Endothelial cell of umbilical vein (primary cell): ENCODE data around the gene KANK2. TPM values are rescaled to one million over a fixed set of nuclear protein-coding genes. Genes with fewer than 3 reads are reported as not detected.

Experiments
- BruUV-seq: library from RNA; stranded (reverse); fragments of 400-500 nt; replicated peaks from 2 replicates; lab custom pipeline; 2021; lab: Mats Ljungman, UMichigan
- CTCF ChIA-PET: fragments of 300-600, 350-600 bp; sonication (Branson Sonifier 250); formaldehyde crosslinking; loops from one replicate; lab custom pipeline; 2021; ENCODE audit warnings: antibody characterized with exemption, inconsistent platforms; lab: Charles Lee
- POLR2A ChIA-PET: fragments of 300-600, 350-600 bp; sonication (Branson Sonifier 250); formaldehyde crosslinking; loops from one replicate; lab custom pipeline; 2021; ENCODE audit warnings: antibody characterized with exemption, inconsistent platforms; lab: Charles Lee
- DNase-seq: peaks from one replicate; pipeline ENCODE4 v3.0.0-alpha.2; 2011; ENCODE audit warnings: low read depth, low spot score
- FAIRE-seq: peaks from 2 replicates; lab custom pipeline; 2011; peaks lifted over from hg19 to GRCh38; lab: Jason Lieb, UNC
- H2AFZ ChIP-seq: 2 replicates; pipeline ENCODE4 v1.6.0; 2012; ENCODE audit warnings: low read depth, low read length, control low read depth, inconsistent platforms
- H3K27ac ChIP-seq: 2 replicates; pipeline ENCODE4 v1.5.1; 2011; ENCODE audit warnings: low read depth, mild to moderate bottlenecking, control low read depth, low read length, moderate library complexity; ENCODE audit not compliant: insufficient read depth
- H3K27me3 ChIP-seq, 2 experiments: 2 replicates each; pipeline versions ENCODE4 v1.6.0 to v1.6.1; 2011; ENCODE audit warnings: low read length in 2 of 2, mixed read lengths in 1 of 2; ENCODE audit not compliant: control insufficient read depth in 2 of 2, insufficient read depth in 2 of 2
- H3K36me3 ChIP-seq, 2 experiments: 2 replicates in 1 of 2; 3 replicates in 1 of 2; pipeline ENCODE4 v1.5.1; 2011; ENCODE audit warnings: low read length in 2 of 2, mild to moderate bottlenecking in 1 of 2, moderate library complexity in 1 of 2; ENCODE audit not compliant: control insufficient read depth in 2 of 2, insufficient read depth in 2 of 2; ENCODE audit errors: extremely low read depth in 1 of 2
- H3K4me1 ChIP-seq: 3 replicates; pipeline ENCODE4 v1.5.1; 2011; ENCODE audit warnings: mild to moderate bottlenecking, low read length; ENCODE audit not compliant: control insufficient read depth, insufficient read depth; ENCODE audit errors: extremely low read depth
- H3K4me2 ChIP-seq: 2 replicates; pipeline ENCODE4 v1.6.1; 2011; ENCODE audit warnings: low read length, control low read depth, mixed read lengths; ENCODE audit not compliant: insufficient read depth
- H3K4me3 ChIP-seq, 3 experiments: fragments of 200-600 bp in 1 of 3; sonication (generic), shearing (Covaris generic) in 1 of 3; replicated peaks in 1 of 3; 2 replicates each; pipeline ENCODE4 v1.5.1; 2011 to 2016; ENCODE audit warnings: control low read depth in 3 of 3, low read length in 3 of 3, mild to moderate bottlenecking in 2 of 3, inconsistent platforms in 1 of 3, low read depth in 1 of 3, moderate library complexity in 1 of 3; ENCODE audit not compliant: insufficient read depth in 1 of 3
- H3K79me2 ChIP-seq: 2 replicates; pipeline ENCODE4 v1.6.0; 2012; ENCODE audit warnings: low read length, inconsistent platforms; ENCODE audit not compliant: control insufficient read depth, insufficient read depth
- H3K9ac ChIP-seq: replicated peaks from 2 replicates; pipeline ENCODE3; 2011; ENCODE audit warnings: low read length, control low read depth; ENCODE audit not compliant: insufficient read depth; ENCODE audit errors: extremely low read depth
- H3K9me1 ChIP-seq: replicated peaks from 3 replicates; pipeline ENCODE4 v1.6.0; 2011; ENCODE audit warnings: mild to moderate bottlenecking, low read length; ENCODE audit not compliant: control insufficient read depth, insufficient read depth; ENCODE audit errors: extremely low read depth
- H3K9me3 ChIP-seq: replicated peaks from 2 replicates; pipeline ENCODE4 v1.5.1; 2012; ENCODE audit warnings: low read length, inconsistent platforms; ENCODE audit not compliant: control insufficient read depth, insufficient read depth
- H4K20me1 ChIP-seq: replicated peaks from 2 replicates; pipeline ENCODE3; 2011; ENCODE audit warnings: mild to moderate bottlenecking, low read length; ENCODE audit not compliant: control insufficient read depth, insufficient read depth; ENCODE audit errors: extremely low read depth
- CTCF ChIP-seq, 2 donors: IDR thresholded peaks; 1 replicate in 1 of 2; 2 replicates in 1 of 2; pipeline ENCODE4 v1.5.1; 2011; ENCODE audit warnings: low read length in 2 of 2, mild to moderate bottlenecking in 2 of 2, moderate library complexity in 2 of 2, control low read depth in 1 of 2, inconsistent platforms in 1 of 2, low read depth in 1 of 2; ENCODE audit not compliant: insufficient read depth in 1 of 2; ENCODE audit errors: extremely low read depth in 1 of 2
- EZH2 ChIP-seq: IDR thresholded peaks from 2 replicates; pipeline ENCODE4 v1.6.1; 2012; ENCODE audit warnings: borderline replicate concordance, low read depth, mild to moderate bottlenecking, moderate library complexity, low read length, inconsistent platforms; ENCODE audit not compliant: severe bottlenecking
- FOS ChIP-seq: IDR thresholded peaks from 2 replicates; pipeline ENCODE4 v1.6.1; 2011; ENCODE audit warnings: mild to moderate bottlenecking, low read length, moderate library complexity, borderline replicate concordance; ENCODE audit not compliant: insufficient read depth
- JUN ChIP-seq: IDR thresholded peaks from 2 replicates; pipeline ENCODE4 v1.6.1; 2011; ENCODE audit warnings: borderline replicate concordance, low read depth; ENCODE audit not compliant: insufficient read length, insufficient read depth
- MYC ChIP-seq: IDR thresholded peaks from one replicate; pipeline ENCODE4 v1.6.1; 2011; ENCODE audit warnings: mild to moderate bottlenecking, low read depth, low read length
- POLR2A ChIP-seq: IDR thresholded peaks from 2 replicates; pipeline ENCODE4 v1.6.1; 2012; ENCODE audit warnings: low read depth, mild to moderate bottlenecking, control low read depth, low read length
- POLR2AphosphoS5 ChIP-seq: IDR thresholded peaks from 2 replicates; pipeline ENCODE4 v1.6.1; 2012; ENCODE audit warnings: low read depth, mild to moderate bottlenecking, control low read depth, low read length, moderate library complexity; ENCODE audit not compliant: insufficient read depth
- dilution Hi-C: fragments of 300-500 bp; cut with MboI; formaldehyde crosslinking; loops from one replicate; pipeline ENCODE4 v1.15.0; 2019; ENCODE audit warnings: low sequenced_read_pairs; ENCODE audit not compliant: extremely low pct_ligation_motif_present
- intact Hi-C: fragments of 100-400 bp; cut with micrococcal nuclease; formaldehyde crosslinking; loops from one replicate; pipeline ENCODE4 v1.10.0; 2022
- polyA plus RNA-seq, 4 experiments: library from polyadenylated mRNA; depleted of rRNA in 3 of 4; stranded (reverse) in 3 of 4; unstranded in 1 of 4; fragments of >200 nt; gene quantifications; 2 replicates each; pipeline versions ENCODE4 v1.2.1 to v1.2.3, GENCODE V29; 2011 to 2012; ENCODE audit warnings: missing spikeins in 1 of 4
- total RNA-seq: library from RNA; stranded (reverse); gene quantifications from 2 replicates; pipeline ENCODE4 v1.2.3, GENCODE V29; 2021
- TF ChIP-seq, protein P1 (sequence below): IDR thresholded peaks from 2 replicates; pipeline ENCODE4 v1.6.1; 2011; ENCODE audit not compliant: insufficient read depth, insufficient read length

Gene KANK2
- total and polyA plus RNA-seq, 2 donors (not counting 3 experiments of a cell fraction or from before 2014, with no cell fraction given): 41.7 to 77.9 TPM

- intact Hi-C loops: loop anchor here (1.0 to 2.0 kb wide), 4 partner anchors 13 to 126 kb away; partner anchors contain the start of genes KANK2 and SPC24
- H3K4me1 ChIP-seq: peaks cover 43% of the 10 kb centered on the region
- peak overlapping the region in 2 of 3 experiments; percentile 6 to 11 for H3K4me3 ChIP-seq
- no peak overlapping the region for H2AFZ ChIP-seq
- H3K9ac ChIP-seq: peak overlapping the region; percentile 82
- FAIRE-seq (no peak), DNase-seq (peak; percentile 95)
- BruUV-seq: TSS peak; percentile 55
- ChIA-PET POLR2A (interaction anchor here (0.6 to 2.0 kb wide), 3 partner anchors 11 to 26 kb away, joined by 4 to 5 read pairs (median 4); partner anchors contain the start of gene SPC24), CTCF (interaction anchor here (0.6 to 3.0 kb wide), 9 partner anchors 10 to 1879 kb away, joined by 3 to 14 read pairs (median 5); no protein-coding TSS in a partner anchor)
- no peaks in the 10 kb centered on the region for H3K9me1 ChIP-seq
- peak overlapping the region; percentile 5 for H3K4me2 ChIP-seq
- H3K9me3 ChIP-seq: no peaks in the 10 kb centered on the region
- no peaks in the 10 kb centered on the region for H3K36me3 ChIP-seq
- TF ChIP-seq EZH2: no peak
- TF ChIP-seq POLR2A: peak; percentile 34
- TF ChIP-seq MYC: peak; percentile 35
- peak; percentile 94 for TF ChIP-seq POLR2AphosphoS5
- TF ChIP-seq FOS: peak; percentile 68
- no peak for TF ChIP-seq CTCF (IDR thresholded peaks at IDR 0.05; ENCODE audit: extremely low read depth in 1 of 2, insufficient read depth in 1 of 2, low read depth in 1 of 2, low read length in 2 of 2)
- peak; percentile 51 for TF ChIP-seq JUN
- TF ChIP-seq, protein P1, sequence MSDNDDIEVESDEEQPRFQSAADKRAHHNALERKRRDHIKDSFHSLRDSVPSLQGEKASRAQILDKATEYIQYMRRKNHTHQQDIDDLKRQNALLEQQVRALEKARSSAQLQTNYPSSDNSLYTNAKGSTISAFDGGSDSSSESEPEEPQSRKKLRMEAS: no peak
- H3K27ac ChIP-seq: peak overlapping the region; percentile 96
- H4K20me1 ChIP-seq: no peaks in the 10 kb centered on the region
- H3K27me3 ChIP-seq: no peaks in the 10 kb centered on the region
- H3K79me2 ChIP-seq: no peaks in the 10 kb centered on the region
- dilution Hi-C loops: no loop called here
These were observed 54.7 kb downstream of the KANK2 start for GRCh38 chr19:11142528-11143171.
